GM23248 (cell line): ENCODE data around the gene DIP2A.

Experiments used
- EZH2 ChIP-seq: fragments of 200-600 bp; sonication (generic); IDR thresholded peaks from 2 replicates; pipeline ENCODE4 v1.6.1; 2018; ENCODE audit warnings: antibody characterized with exemption, mild to moderate bottlenecking; ENCODE audit not compliant: insufficient read depth, poor library complexity, severe bottlenecking
- EZH2phosphoT487 ChIP-seq: fragments of 200-600 bp; sonication (generic); IDR thresholded peaks from 2 replicates; pipeline ENCODE4 v1.6.1; 2018; ENCODE audit warnings: antibody characterized with exemption, moderate library complexity, mild to moderate bottlenecking, low read depth; ENCODE audit not compliant: insufficient read depth

GRCh38 chr21:46509741-46510502 lies 51.2 kb downstream of the DIP2A start:
- no peak for TF ChIP-seq EZH2
- no peak for TF ChIP-seq EZH2phosphoT487
